DMS153 treated with DMSO at 0.1 percent for 48 hours (cell line): ENCODE measurements around the gene OPRD1.
"Not testable (repeated sequence)": the region's sequence is repeated elsewhere in the genome, so short reads cannot be mapped to it uniquely, and the experiment has no call there.

ENCODE experiments used
- DNase-seq: peaks from one replicate; lab custom pipeline; 2025; ENCODE audit not compliant: unreplicated experiment; lab: John Stamatoyannopoulos, UW

OPRD1 gene

DNA sequence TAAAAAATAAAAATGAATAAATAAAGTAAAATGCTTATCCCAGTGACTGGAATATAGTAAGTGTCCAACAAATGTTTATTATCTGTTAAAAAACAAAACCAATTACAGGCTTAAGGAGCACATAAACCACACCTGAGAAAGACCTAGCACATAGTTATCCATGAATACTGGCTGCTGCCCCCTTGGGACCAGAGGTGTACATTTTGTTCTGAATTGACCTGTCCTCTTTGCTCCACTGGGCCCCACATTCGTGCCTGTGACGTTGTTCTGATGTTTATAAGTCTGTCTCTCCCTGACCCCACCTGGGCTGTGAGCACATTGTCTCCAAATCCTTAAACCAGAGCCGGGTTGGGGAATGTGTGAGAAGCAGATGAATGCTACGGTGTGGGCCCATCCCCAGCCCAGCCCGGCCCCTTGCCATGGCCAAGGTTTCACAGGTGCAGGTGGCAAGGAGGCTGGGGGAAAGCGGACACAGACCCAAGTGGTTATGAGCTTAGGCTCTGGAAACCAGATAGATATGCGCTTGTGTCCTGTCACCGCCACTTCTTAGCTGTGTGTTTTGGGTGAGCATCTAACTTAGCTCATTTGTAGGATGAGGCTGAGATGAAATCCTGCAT, 29.1 kb downstream of the OPRD1 start:
- DNase-seq: no peak

DNA sequence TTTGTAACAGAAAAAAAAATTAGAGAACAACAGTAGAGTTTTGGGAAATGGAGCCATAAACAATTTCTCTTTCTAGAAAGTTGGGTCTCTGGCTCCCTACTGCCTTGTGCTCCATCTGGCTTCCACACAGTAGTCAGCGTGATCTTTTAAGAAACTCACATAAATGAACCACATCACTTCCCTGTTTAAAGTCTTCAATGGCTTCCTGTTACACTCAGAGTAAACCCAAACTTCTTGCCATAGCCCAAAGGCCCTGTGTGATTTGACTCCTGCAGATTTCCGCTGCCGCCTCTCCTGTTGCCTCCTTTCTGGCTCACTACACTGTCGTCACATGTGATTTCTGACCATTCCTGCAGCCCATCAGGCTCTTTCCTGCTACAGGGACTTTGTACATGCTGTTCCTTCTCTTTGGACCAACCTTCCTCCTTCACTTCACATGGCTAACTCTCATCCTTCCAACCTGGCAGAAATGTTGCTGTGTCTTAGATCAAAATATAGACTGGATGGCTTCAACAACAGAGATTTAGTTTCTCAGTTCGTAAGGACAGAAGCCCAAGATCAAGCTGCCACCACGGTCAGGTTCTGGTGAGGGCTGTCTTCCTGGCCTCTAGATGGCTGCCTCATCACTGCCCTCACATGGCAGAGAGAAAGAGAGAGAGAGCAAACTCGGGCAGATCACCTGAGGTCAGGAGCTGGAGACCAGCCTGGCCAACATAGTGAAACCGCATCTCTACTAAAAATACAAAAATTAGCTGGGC, 34.0 kb downstream of the OPRD1 start:
- peak; percentile 62 for DNase-seq

DNA sequence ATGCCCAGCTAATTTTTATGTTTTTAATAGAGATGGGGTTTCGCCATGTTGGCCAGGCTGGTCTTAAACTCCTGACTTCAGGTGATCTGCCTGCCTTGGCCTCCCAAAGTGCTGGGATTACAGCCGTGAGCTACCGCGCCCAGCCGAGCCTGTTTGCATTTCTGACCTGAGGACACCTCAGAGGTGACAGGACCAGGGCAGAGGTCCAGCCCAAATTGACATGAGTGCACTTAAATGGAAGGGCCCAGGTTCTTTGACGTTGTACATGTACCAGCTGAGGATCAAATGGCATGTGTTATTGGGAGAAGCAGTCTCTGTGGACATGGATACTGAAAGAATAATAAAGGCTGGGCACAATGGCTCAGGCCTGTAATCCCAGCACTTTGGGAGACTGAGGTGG, 35.2 kb downstream of the OPRD1 start:
- not testable (repeated sequence) for DNase-seq

DNA sequence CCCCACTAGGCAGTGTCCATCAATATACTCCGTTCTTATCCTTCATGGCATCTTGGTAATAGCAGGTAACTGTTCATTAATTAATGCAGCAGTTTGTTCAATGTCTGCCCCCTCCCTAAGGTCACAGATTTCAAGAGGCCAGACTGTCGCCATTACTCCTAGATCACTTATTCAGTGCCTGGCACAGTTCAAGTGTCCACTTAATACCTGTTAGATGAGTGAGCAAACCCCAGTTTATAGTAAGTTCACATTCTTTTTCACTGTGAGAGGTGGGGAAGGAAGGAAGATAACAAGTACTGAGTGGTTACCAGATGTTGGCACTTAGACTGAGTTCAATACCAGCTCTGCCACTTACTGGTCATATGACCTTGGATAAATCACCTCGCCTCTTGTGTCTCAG, 36.4 kb downstream of the OPRD1 start:
- DNase-seq: no peak

DNA sequence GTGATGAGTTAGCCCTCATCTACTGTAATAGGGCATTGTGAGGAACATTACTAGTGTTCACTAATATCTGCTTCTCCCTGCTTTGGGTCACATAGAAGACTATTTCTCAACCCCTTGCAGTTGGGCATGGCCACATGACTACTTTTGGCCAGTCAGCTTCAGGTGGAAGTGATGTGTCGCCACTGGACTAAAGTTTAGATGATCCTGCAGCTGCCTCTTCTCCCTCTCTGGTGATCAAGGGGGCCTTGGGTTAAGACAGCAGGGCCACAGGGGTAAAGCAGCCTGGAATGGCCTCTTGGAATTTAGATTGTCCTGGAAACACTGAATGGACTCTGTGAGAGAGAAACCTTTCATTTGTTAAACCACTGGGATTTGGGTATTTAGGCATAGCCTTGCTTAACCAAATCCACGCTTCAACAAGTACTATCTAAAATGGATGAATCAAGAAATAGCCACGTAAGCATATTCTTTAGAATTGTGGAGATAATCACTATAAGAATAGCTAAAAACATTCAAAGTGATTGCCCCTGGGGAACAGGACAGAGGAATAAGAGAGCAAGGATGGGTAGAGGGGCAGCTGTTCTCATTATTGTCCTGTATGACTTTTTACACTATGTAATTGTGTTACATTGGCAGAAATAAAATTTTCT, 41.2 kb downstream of the OPRD1 start:
- no peak for DNase-seq

DNA sequence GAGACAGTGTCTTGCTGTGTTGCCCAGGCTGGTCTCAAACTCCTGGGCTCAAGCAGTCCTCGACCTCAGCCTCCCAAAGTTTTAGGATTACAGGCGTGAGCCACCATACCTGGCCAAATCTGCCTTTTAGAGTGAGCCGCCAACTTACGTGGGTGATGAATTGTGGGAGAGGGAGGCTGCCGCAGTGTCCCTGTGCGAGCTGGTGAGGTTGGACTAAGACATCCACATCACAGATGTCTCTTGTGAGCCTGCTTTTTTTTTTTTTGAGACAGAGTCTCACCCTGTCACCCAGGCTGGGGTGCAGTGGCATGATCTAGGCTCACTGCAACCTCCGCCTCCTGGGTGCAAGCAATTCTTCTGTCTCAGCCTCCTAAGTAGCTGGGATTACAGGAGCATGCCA, 42.4 kb downstream of the OPRD1 start:
- not testable (repeated sequence) for DNase-seq

DNA sequence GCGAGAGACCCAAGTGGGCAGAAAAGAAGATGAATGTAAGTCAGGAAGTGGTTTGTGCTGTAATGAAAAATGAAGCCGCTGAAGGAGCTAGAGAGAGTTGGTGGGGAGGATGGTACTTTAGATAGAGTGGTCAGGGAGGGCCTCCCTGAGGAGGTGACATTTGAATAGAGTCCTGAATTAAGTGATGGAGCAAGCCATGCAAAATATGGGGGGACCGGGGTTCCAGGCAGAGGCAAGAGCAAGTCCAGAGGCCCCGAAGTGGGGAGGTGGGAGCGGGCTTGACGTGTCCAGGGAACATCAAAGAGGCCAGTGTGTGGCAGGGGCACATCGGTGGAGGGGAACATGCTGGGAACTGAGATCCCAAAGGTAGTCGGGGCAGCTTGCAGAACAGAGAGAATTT, 43.1 kb downstream of the OPRD1 start:
- DNase-seq: no peak

DNA sequence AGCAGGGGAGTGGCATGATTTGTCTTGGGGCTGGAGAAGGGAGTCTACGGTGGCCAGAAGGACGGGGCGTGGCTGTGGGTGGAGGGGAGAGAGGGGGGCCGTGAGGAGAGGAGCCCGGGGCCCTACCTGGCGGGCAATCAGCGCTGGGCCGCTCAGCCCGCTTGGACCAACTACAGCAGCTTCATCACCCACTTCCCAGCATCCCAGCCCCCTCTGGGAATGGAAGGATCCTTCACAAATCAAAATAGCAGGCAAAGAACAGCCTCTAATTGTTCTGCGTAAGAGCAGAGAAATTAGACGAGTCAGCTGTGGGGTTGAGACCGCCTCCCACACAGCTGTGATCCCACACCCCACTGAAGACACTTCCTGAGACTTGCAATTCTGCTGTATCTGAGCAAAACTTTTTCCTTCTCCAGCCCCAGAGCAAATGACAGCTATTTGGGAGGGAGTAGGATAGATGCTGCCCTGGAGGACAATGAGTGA, 43.5 kb downstream of the OPRD1 start:
- no peak for DNase-seq

DNA sequence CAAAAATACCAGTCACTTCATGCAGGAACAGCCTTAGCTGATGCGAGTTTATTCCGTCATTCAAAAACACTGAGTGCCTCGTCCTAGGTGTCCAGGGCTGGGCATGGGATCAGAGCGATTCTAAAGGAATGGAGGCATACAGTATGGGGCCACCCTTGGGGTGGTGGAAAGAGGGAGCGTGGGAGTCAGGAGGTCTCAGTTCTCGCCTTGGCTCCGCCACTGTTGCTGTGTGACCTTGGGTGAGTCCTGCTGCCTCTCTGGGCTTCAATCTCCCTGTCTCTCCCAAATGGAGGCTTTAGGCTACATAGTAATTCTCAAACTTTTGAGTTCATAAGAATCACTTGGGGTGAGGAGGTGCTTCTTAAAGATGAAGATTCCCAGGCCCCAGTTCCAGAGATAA, 44.0 kb downstream of the OPRD1 start:
- no peak for DNase-seq

DNA sequence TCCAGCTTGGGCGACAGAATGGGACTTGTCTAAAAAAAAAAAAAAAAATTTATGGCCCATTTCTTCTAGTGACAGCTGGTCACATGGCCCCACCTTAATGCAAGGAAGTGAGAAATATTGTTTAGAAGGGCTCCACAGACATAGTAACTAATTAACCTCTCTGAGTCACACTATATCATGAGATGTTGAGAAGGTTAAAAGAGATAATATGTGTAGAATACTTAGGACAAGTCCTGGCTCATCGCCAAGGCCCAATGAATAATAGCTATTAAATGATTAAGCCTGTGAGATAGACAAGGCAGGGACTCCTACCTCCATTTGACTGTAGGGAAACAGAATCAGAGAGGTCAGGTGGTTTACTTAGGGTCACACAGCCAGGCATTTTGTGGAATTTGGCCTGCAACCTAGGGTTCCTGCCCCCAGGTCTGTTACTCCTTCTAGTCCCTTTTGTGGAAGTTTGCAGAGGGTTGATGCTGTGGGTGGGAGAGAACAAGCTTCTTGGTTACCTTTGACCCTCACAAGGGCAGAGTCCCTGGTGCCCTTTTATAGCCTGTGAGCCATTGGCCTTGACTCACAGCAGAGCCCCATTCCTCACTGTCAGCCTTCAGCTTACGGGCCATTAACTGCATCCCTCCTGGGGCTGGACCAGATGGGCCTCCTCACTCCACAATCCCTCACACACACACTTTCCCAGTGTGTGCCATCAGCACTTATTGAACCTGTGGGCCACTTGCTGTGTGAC, 48.5 kb downstream of the OPRD1 start:
- DNase-seq: peak; percentile 49

DNA sequence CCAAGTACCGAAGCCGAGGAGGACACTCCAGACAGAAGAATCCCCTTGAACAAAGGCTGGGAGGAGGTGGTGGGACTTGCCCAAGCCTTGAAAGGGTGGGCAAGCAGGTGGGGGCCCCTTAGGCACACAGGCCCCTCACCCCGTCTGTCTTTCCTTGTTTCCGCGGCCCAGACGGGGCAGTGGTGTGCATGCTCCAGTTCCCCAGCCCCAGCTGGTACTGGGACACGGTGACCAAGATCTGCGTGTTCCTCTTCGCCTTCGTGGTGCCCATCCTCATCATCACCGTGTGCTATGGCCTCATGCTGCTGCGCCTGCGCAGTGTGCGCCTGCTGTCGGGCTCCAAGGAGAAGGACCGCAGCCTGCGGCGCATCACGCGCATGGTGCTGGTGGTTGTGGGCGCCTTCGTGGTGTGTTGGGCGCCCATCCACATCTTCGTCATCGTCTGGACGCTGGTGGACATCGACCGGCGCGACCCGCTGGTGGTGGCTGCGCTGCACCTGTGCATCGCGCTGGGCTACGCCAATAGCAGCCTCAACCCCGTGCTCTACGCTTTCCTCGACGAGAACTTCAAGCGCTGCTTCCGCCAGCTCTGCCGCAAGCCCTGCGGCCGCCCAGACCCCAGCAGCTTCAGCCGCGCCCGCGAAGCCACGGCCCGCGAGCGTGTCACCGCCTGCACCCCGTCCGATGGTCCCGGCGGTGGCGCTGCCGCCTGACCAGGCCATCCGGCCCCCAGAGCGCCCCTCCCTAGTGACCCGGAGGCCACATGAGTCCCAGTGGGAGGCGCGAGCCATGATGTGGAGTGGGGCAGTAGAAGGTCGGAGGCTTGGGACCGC, 50.8 kb downstream of the OPRD1 start:
- no peak for DNase-seq

DNA sequence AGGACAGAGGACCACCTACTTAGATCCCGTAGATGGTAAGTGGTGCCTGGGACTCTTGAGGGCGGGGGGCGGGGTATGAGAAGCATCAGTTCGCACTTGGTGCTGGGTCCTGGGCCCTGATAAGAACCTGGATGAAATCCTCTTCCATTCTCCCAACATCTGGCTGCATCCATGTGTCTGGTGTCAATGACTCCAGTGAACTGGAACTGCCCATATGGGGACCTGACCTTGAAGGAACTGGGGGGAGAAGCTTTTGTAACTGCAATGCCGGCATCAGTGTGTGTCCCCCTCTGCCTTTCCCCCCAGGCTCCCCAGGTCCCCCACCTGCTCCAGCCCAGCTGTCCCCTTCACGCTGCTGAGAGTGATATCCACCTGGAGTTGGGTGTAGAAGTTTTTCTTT, 52.7 kb downstream of the OPRD1 start:
- DNase-seq: no peak

DNA sequence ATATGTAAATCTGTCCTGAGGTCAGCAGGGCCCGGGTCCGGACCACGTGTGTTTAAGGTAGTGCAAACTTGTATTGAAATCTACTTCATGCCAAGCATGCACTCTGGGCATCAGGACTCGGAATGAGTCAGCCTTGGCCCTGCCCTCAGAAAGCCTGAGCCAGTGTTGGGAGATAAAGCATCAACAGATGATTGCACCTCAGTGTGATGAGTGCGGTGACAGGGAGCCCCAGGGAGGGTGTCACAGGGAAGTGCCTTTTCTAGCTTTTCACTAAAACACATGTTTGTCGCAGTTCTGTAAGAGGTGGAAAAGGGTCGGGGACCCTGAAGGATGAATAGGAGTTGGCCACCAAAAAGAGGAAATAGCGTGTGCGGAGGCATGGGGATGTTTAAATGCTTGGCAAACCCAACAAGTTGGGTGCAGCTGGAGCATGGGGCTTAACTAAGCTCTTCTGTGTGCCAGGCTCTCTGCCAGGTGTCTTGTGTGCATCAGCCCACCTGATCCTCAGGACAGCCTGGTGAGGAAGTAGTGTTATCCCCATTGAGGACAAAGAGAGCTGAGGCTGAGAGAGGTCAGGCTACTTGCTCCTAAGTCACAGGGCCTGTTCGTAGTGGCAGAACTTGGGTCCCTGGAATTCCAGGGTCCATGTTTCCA, 54.2 kb downstream of the OPRD1 start:
- DNase-seq: no peak

DNA sequence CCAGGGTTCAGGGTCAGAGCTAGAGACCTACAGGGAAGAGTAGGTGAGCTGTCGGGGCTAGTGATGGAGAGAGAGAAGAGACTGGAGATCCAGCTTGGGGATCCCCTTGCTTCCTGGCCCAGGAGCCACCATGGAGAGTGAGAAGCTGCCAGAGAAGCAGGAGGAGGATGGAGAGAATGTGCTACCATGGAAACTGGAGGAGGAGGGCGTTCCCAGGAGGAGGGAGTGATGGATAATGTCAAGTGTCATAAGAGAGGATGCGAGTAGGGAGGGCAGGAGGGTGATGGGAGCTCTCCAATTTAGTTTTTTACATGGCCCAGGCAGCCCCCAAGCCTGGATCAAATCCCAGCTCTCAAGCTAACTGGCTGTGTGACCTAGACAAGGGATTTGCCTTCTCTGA, 55.9 kb downstream of the OPRD1 start:
- DNase-seq: no peak

DNA sequence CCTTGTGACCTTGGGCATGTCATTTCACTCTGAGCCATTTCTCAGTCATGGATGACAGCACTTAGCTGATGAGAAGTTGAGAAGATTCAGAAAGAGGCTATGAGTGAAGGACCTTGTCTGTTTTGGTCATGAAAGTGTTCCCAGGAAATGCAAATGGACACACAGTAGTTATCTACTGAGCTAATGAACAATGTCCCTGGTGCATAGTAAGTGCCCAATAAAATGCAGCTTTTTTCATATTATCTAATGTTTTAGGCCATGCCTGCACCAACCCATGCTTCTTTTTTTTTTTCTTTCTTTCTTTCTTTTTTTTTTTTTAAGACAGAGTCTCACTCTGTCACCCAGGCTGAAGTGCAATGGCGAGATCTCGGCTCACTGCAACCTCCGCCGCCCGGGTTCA, 58.0 kb downstream of the OPRD1 start:
- no peak for DNase-seq

DNA sequence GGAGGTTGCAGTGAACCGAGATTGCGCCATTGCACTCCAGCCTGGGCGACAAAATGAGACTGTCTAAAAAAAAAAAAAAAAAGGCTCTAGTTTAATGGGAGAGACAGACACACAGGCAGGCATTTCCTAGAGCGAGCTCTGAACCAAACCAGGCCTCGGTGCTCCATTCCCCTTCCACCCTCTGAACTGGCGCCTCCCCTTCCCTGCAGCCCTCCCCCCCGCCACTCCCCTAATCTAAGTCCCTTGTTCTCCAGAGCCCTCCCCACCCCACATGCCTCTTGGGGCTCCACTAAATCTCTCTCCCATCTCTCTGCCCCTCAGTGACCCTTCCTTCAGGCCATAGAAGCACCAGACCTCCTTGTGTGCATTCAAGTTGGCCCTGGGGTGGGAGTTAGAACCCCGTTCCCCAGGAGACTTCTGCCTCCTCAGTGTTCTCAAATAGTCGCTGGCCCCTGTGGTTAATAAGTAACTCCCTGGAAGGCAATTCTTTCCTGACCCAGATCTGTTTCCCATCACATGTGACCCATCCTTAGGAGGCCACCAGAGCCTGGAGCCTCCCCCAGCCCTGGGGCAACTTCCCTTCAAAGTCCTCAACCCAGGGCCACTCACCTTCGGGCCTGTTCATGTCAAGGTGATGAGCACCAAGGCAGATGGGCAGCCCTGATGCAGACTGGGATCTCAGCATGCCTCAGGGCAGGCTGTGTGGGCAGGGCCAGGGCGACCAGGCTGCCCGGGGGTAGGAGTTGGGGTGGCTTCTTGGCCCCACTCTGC, 59.8 kb downstream of the OPRD1 start:
- no peak for DNase-seq

DNA sequence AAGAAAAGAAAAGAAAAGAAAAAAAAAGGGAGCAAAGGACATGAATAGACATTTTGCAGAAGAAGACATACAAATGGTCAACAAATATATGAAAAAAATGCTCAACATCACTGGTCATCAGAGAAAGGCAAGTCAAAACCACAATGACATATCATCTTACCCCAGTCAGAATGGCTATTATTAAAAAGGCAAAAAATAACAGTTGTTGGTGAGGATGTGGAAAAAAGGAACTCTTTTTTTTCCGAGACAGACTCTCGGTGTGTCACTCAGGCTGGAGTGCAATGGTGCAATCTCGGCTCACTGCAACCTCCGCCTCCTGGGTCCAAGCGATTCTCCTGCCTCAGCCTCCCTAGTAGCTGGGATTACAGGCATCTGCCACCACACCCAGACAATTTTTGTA, 63.2 kb downstream of the OPRD1 start:
- DNase-seq: not testable (repeated sequence)

DNA sequence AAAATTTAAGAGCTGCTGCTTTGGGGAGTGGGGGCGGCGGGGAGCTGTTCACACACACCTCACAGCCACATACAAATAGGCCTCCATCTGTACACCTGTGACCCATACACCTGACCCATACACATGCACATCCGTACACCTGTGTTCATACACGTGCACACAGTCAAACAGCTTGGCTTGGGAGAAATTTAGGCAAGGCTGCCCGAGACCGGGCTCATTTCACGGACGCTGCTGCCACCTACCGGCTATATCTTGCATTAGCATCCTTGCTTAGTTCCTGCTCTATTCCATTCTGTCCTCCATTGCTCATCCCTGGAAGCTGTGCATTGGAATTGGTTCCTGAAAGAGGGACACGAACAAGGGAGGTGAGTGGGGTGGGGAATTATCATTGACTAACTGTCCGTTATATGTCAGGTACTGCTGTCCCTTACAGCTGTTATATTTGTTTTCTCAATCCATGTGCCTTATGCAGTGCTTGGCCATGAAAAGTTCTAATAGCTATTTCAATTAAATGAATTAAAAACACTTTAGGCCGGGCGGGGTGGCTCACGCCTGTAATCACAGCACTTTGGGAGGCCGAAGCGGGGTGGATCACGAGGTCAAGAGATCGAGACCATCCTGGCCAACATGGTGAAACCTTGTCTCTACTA, 65.3 kb downstream of the OPRD1 start:
- peak; percentile 99 for DNase-seq

DNA sequence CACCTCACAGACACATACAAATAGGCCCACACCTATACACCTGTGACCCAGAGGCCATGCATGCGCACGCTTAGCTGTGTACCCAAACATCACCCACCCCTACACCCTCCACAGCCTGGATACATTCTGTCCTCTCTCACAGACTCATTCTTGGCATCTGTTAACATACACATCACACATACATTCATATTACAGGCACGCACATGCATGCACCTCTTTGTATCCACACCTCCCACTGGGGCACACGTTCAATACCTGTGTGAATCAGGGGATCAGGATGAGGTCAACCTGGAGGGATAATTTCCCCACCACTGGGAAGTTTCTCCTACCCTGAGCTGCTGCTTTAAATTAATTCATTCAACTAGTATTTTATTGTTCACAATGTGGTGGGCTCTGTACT, 66.8 kb downstream of the OPRD1 start:
- no peak for DNase-seq
